Measurements from ENCODE around the gene THBS2.
"Not testable (repeated sequence)": the region's sequence is repeated elsewhere in the genome, so short reads cannot be mapped to it uniquely, and the experiment has no call there.

Gene THBS2

DNA sequence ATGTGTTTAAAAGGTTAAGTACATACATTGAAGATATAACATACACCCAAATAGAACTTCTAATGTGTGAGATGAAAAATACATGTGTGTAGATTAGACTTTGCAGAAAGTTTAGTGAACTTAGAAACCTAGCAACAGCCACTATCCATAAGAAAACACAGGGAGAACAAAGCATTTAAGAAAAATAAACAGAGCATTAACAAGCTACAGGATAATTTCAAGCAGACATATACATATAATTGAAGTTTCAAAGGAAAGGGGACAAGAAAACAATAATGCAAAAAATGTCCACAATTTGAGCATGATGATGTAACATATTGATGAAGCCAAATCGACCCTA, 18.2 kb upstream of the THBS2 start:
- no peak for DNase-seq (ENCODE audit: low spot score)

DNA sequence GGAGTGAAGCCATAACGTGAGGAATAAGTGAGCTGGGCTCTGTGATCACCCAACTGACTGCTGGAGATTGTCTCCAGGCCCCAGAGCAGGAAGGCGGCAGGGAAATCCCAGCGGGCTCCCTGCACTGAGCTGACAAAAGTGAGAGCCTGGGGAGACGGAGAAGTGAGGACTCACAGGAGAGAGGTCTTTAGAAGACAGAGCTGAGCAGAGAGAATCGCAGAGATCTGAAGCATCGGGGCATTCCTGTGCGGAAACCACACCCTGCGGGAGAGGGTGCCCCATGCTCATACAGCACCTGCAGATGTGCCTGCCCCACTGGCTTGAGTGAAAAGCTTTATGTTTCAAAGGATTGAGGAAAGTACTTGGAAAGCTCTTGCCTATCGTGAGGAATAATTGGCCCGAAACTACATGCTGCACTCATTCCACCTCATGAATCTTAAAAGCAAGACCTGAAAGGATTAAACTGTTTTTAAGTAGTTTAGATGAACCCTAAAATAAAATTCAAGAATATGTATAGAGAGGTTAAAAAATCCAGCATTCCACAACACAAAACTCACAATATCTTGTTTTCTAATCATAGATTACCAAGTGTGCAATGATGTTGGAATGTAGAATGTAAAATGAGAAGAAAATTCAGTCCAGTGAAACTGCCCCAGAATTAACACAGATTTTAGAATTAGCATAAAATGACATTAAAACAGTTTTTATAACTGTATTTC, 17.7 kb upstream of the THBS2 start:
- no peak for DNase-seq (ENCODE audit: low spot score)

DNA sequence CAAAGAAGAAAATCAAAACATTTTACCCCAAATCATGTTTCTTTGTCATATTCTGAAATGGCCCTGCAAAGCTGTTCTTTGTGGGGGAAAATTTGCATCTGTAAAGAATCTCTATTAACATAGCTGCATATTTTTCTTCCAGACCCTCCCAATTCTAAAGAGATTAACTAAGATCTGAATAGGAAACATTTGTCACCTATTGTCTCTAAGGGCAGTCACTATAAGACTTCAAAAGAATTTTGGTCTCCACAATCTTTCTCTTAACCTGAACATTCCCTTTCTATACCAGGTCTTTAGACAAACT, 16.4 kb upstream of the THBS2 start:
- not testable (repeated sequence) for DNase-seq (ENCODE audit: low spot score)

DNA sequence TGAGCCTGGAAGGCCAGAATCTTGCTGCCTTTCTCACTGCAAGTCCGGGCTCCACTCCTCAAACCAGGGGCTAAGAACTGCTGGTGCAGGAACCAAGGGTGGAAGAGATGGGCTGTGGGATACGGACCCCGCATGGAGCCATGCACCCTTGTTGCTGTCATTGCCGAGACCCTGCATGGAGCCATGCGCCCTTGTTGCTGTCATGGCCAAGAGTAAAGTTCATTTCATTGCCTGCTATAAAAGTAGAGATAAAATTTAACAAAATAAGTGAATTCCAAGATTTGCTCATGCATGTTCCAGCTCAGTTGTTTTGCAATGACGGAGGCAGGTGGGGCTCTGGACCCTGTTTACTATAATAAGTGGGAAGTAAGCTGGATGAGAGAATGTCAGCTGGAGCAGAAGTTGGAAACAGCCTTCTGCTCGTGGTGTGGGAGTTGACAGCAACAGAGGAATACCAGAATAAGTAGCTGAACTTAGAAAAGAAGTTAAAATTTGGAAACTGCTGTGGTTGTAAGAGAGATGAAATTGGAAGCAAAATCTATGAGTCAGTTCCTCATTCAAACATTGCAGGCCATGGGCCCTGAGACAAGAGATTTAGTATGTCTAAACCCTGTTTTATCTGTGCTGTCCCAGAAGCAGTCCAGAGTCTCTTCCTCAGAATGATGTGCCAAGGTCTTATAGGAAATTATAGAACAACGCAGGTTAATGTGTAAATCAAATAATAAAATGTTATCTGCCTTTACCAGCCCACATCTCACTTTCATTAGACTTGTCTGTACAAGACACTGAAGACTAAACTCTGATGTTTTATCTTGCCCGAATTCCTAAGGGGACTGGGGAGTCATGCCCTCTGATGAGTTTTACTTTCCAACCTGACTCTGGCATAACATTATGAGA, 15.8 kb upstream of the THBS2 start:
- DNase-seq (ENCODE audit: low spot score): no peak

DNA sequence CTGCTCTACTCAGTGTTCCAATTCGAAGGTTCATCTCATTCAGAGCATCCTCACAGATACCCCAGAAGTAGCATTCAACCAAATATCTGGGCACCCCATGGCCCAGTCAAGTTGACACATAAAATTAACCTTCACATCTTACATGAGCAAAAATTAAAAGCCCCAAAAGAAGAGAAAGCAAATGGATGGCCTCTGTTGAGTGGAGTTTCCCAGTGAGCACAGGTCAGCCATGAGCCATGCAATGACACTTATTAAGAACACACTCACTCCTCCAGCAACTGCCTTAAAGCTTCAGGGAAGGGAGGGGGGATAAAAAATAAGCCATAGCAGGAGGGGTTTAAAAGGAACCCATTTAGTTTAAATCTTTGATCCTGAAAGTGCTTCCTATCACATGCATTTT, 14.6 kb upstream of the THBS2 start:
- no peak for DNase-seq (ENCODE audit: low spot score)

DNA sequence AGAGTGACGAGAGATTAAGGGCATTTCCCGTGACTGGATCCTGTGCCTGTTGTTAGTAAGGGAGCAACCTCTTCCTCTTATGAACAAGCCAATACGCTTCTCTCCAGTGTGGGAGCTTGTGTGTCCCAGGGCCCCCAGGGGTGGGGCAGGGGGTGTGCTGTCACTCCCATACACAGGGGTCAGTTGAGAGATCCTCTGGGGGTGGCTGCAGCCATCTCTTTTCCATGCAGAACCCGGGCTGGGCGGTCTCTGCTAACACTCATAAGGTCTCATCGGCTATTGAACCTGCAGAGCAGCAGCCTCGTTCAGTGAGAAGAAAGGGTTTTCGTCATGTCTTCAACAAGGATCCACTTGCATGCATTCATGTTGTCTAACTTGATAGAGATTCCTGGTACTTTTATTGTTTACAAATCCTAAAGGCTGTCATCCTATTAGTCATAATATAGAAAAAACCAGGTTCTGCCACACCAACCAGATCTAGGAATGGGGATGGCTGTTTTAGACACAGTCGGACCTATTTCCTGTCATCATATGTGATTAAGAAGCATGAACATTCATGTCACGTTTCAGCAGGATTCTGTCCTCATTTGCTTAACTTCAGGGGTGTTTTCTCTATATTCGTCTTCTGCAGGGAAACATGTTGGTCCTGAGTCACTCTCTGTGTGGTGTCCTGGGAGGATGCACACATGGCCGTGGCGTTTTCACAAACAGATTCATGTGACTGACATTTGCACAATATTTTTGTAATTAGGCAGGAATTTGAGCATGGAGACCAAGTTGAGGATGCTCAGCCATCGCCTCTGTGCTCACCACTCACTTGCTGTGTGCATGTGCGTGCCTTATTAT, 13.3 kb upstream of the THBS2 start:
- no peak for DNase-seq (ENCODE audit: low spot score)

DNA sequence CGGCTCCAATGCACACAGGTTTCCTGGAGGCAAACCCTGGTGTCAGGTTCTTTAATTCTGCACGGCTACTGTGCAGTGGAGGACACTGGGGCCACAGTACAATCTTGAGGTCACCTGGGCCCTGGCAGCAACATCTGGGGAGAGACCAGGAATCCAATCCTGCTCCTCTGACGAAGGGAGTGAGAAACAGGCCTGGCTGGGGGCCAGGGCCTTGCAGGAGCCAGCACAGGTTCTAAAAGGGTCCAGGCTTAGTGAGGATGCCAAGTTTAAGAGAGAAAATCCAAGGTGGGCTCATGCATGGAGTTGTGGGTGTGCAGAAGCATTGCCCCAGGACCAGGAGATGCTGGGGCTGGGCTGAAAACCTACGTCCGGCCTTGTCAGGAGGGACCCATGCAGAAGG, 12.6 kb upstream of the THBS2 start:
- no peak for DNase-seq (ENCODE audit: low spot score)

DNA sequence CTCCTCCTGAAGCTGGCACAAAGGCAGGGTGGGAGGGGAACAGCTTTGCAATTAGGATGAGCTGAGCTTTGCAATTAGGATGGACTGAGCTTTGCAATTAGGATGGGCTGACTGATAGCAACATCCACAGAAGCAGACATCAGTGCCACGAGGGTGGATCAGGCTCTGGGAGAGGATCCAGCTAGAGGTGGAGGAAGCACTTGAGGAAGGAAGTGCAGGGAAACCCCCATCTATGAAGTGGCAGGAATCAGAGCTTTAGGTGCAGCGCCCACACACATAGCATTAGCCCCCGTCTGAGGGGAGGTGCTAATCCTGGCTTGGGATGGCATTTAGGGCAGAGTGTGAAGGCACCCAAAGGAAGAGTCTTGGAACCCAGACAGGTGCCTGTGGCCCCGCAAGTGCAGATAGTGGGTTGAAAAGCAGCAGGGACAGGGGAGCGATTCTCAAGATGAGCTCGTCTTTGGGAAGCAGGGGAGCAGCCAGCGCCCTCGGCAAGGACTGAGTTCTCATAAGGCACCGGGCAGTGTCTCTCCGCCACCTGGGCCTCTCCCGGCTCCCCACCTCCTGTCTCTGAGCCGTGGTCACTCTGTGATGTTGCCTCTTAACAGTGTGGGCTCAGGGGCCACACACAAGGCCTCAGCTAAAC, 12.0 kb upstream of the THBS2 start:
- DNase-seq (ENCODE audit: low spot score): no peak

DNA sequence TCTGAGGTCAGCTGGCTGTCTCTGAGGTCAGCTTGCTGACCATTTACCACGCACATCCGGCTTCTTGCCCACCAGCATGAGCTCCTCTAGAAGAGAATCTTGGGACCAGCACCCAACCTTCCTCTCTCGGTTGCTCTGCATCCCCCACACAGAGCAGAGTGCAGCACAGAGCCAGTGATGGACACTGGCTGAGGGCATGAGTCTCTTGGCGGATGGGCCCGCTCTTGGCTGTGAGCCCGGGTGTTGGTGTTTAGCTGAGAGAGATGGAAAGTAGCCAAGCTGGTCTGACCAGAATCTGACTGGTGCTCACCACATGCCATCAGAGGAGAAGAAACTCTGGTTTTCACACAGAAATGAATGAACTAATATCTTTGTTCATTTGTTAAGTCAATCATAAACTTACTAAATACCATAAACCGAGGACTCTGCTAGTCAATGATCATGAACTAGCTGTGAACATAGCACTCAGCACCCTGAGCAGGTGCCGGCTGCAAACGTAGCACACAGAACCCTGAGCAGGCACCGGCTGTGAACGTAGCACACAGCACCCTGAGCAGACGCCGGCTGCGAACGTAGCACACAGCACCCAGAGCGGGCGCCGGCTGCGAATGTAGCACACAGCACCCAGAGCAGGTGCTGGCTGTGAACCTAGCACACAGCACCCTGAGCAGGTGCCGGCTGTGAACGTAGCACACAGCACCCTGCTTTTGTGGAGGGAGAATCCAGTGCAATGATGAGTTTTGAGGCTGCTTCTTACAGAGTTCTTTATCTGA, 10.4 kb upstream of the THBS2 start:
- DNase-seq (ENCODE audit: low spot score): no peak

DNA sequence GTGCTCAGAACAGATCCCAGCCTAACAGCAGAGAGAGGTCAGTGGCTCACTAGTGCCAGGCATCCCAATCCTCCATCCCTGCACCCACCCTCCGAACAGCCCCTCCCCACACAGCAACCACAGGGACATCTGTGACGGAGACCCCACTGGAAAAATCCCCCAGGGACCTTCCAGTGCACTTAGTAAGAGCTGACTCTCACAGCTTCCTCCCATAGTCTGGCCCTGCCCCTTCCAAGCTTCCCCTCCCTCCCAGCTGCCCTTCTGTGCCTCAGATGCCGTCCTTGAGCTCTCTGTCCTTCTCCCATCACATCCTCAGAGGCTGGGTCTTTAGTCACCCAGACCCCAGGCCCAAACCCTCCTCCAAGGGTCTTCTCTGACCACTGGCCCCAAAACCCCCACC, 9.7 kb upstream of the THBS2 start:
- no peak for DNase-seq (ENCODE audit: low spot score)

DNA sequence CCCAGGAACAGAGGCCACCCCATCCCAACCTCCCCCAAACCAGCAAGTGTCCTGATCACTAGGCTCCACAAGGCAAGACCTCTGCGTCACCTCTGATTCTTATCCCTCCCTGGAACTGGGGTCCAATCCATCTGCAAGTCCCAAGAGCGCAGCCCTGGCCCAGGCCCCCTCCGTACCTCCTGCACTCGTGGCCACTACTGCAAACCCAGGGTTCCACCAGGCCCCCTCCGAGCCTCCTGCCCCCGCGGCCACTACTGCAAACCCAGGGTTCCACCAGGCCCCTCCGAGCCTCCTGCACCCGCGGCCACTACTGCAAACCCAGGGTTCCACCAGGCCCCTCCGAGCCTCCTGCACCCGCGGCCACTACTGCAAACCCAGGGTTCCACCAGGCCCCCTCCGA, 9.0 kb upstream of the THBS2 start:
- DNase-seq (ENCODE audit: low spot score): not testable (repeated sequence)

DNA sequence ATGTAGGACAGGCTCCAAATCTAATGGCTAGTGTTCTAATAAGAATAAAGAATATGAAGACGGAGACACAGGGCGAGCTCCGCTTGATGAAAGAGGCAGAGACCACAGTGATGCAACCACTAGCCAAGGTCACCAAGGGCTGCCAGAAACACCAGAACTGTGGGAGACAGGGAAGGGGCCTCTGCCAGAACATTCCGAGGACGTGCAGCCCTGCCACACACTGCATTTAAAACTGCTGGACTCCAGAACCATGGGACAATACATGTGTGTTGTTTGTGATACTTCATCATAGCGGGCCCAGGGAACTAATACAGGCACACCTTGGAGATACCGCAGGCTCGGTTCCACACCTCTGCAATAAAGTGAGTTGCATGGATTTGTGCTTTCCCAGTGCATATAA, 2.9 kb upstream of the THBS2 start:
- DNase-seq (ENCODE audit: low spot score): no peak

DNA sequence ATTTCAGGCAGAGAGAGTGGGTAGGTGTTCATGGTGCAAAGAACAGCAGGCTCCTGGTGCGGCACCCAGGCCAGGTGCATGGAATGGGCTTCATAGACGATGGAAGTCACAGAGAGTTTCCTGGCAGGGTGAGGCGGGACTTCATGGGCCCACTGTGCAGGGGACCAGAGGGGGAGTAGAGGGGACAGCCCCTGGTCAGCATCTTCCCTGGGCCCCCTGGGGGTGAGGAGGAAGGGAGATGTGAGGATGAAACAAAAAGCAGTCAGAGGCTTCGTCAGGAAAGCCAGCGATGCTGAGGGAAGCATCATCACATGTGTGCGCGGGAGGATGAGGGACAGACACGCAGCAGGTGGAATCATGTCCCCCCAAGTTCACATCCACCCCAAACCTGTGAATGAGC, 2.4 kb upstream of the THBS2 start:
- no peak for DNase-seq (ENCODE audit: low spot score)

DNA sequence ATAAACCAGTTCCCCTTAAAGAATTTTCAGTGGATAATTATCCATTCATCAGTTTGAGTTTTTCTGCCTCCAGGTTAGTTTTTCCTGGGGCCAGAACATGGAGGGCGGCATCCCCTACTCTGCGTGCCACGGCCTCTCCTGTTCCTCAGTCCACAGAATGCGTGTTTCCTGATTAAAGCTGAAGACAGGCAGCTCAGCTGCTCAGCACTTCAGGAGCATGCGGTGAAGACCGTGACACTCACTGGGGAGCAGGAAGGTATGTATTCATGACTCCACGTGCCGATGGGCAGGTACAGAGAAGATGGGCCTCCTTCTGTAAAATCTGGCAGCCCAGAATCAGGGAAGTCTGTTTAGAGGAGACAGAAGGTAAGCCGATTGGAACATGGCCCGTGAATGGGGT, 2.0 kb upstream of the THBS2 start:
- DNase-seq (ENCODE audit: low spot score): no peak

DNA sequence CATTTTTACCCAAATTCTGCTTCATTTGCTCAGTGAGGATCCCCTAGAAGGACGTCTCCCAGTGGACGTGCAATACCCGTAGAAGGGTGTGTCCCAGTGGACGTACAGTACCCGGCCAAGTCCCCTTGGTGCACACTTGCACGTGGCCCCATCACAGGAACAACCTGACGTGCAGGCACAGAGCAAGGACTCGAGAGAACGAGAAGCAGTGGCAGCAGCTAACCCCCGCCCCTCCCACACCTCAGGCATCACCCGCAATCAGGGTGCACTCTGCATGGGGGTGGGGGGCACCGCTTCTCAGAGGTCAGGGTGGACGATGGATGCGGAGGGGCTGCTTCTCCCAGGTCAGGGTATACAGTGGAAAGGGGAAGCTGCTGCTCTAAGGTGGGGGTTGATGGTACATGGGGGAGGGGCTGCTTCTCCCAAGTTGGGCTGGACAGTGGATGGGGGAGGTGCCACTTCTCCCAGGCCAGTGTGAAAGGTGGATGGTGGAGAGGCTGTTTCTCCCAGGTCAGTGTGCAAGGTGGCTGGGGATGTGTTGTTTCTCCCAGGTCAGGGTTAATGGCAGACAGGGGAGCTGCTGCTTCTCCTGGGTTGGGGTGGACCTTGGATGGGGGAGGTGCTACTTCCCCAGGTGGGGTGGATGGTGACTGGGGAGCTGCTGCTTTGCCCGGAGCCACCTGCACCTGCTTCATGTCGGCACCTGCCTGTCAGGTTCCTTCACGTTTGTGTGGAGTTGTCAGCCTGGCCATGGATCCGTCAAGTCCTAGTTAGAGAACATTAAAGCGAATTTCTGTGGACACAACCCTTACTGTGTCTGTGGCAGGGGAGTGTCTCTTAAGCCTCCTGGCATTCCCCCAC, 1.0 kb upstream of the THBS2 start:
- DNase-seq (ENCODE audit: low spot score): no peak

DNA sequence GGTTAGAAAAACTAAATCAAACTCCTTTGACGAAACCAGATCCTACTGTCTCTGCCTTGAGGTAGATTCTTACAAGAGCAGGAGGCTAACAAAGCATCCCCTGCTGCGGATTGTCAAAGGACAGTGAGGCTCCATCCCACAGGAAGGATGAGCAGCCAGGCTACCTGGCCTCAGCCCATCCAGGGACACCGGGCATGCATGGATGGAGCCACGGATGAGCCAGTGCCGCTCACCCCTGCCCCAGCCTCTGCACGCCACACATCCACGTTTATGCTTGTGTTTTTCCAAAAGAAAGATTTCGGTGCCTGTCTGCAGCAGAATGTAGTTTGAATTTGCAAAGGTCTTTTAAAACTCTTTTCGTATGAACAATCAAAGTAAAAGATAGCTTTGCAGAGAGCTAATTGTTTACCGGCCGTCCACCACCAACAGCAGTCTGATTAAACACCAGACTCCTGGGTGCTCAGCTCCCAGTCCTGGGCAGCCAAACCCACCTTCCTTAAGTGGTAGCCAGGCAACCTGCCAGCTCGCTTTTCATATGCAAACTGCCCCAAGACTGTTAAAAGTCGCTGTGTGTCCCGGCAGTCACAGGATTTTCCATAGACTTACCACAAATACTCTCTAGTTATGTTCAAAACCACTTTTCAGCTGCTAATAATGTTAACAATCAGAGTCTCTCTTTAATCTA, 999 bp downstream of the THBS2 start:
- no peak for DNase-seq (ENCODE audit: low spot score)

DNA sequence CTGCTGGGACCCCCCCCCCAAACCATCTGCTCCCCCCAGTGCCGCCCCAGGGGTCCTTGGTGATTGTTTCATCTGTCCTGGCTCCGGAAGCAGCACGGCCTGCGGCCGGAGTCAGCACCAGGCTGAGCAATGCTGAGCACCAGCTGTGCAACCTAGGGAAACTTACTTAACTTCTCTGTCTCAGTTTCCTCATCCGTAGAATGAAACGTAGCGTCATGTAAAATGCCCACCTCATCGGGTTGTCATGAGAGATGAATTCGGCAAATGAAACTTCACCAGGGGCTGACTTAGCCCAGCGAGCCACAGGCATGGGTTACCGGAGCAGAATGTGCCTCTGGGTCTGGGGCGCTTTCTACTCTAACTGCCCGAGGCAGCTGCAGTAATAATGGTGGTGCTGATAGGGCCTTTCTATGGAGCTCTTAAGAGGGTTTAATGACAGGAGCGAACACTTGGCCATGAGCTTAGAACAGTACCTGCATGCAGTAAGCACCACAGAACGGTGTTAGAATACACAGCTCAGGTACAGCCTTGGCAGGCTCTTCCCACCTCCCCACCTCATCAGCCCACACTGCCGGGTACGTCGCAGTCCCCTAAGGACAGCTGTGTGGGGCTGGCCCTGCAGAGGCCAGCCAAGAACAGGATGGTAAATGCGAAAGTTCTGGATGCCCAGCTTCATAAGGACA, 1.7 kb downstream of the THBS2 start:
- no peak for DNase-seq (ENCODE audit: low spot score)

DNA sequence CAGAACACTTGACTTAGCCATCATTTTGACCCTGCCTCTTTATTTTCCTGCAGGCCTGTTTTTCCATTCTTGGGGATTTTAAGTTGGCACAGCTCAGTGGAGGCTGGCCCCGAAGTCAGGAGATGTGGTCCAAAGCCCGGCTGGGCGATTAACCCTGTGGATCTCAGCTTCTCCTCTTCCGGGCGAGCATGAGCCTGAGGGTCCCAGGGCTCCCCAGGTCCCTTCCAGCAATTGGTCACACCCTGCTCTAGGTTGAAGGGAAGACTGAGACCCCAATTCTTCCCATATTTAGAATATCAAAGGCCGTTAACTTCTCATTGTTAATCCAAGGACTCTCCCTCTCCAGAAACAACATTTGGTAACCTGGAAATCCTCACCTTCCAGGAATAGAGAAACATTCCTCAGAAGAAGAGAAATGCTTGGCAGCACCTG, 2.3 kb downstream of the THBS2 start:
- no peak for DNase-seq (ENCODE audit: low spot score)

DNA sequence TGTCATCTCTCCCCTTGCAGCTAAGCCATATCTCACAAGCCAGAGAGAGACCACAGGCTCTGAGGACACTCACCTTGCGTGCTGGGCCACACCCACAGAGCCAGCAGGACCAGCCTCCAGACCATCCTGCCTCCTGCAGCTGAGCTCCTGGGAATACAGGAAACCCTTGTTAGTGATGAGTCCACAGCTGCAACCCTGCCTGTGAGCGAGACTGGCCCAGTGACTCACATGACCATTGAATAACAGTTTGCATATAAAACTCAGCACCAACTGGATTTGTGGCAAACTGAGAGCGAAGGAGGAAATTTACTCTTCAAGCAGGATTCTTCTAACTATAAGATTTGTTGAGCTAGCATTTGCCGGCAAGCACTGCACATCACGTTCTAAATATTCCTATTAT, 3.0 kb downstream of the THBS2 start:
- DNase-seq (ENCODE audit: low spot score): no peak

DNA sequence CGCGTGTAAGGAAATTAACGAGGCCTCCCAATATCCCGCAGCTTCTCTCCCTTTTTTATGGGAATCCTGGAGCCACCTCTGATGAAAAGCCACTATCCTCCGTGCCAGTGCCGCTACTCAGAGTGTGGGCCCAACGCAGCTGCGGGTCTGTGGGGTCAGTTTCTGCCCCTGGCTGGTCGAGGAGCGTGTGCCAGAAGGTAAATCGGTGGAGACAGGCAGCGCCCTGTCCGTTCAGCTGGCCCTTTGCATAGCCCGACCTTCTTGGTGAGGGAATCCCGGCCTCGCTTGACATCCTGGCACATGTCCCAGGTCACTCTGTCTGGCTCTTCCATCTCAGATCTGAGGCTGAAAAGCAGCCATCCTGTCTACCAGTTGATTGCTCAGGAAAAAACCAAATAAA, 4.6 kb downstream of the THBS2 start:
- DNase-seq (ENCODE audit: low spot score): no peak
